PC-3 (cell line): ENCODE data around the gene STIM1. TPM values are rescaled to one million over a fixed set of nuclear protein-coding genes. Genes with fewer than 3 reads are reported as not detected.

Source experiments
- ATAC-seq: fragments of 200-7000 bp; cut with Tn5 transposase; 2 replicates; pipeline ENCODE4 v1.9.1; 2020; ENCODE audit warnings: mild to moderate bottlenecking, moderate library complexity
- BruUV-seq: library from RNA; stranded (reverse); fragments of 400-500 nt; replicated peaks from 2 replicates; lab custom pipeline; 2021; lab: Mats Ljungman, UMichigan
- CTCF ChIA-PET: fragments of 300-600 bp; sonication (Branson Sonifier 250); formaldehyde crosslinking; loops from one replicate; lab custom pipeline; 2022; ENCODE audit warnings: antibody characterized with exemption; lab: Charles Lee
- POLR2A ChIA-PET: fragments of 300-600 bp; sonication (Branson Sonifier 250); formaldehyde crosslinking; loops from one replicate; lab custom pipeline; 2022; ENCODE audit warnings: antibody characterized with exemption; ENCODE audit not compliant: unreplicated experiment; lab: Charles Lee
- DNase-seq: peaks from one replicate; pipeline ENCODE4 v3.0.0-alpha.2; 2015
- H2AFZ ChIP-seq: fragments of 300-600 bp; sonication (generic); 2 replicates; pipeline ENCODE4 v1.6.0; 2016; ENCODE audit warnings: antibody characterized with exemption, low read length
- H3F3A ChIP-seq: fragments of 300-600 bp; sonication (generic); one replicate; pipeline ENCODE4 v1.6.0; 2017; ENCODE audit warnings: antibody characterized with exemption, low read length, control low read depth, mild to moderate bottlenecking; ENCODE audit not compliant: unreplicated experiment
- H3K27ac ChIP-seq: fragments of 300-600 bp; sonication (generic); 2 replicates; pipeline ENCODE4 v1.5.1; 2016; ENCODE audit warnings: mild to moderate bottlenecking, low read length
- H3K27me3 ChIP-seq: fragments of 300-600 bp; sonication (generic); 2 replicates; pipeline ENCODE4 v1.6.1; 2016; ENCODE audit warnings: low read length, mixed read lengths
- H3K36me3 ChIP-seq: fragments of 300-600 bp; sonication (generic); 2 replicates; pipeline ENCODE4 v1.6.1; 2016; ENCODE audit warnings: low read depth, mixed run types, low read length, mixed read lengths
- H3K4me1 ChIP-seq: fragments of 300-600 bp; sonication (generic); 2 replicates; pipeline ENCODE4 v1.5.1; 2016; ENCODE audit warnings: low read length; ENCODE audit not compliant: insufficient read depth
- H3K4me2 ChIP-seq: fragments of 300-600 bp; sonication (generic); 2 replicates; pipeline ENCODE4 v1.6.0; 2016; ENCODE audit warnings: low read length
- H3K4me3 ChIP-seq: fragments of 300-600 bp; sonication (generic); 2 replicates; pipeline ENCODE4 v1.5.1; 2016; ENCODE audit warnings: mild to moderate bottlenecking, low read length, mixed read lengths
- H3K79me2 ChIP-seq: fragments of 300-600 bp; sonication (generic); 2 replicates; pipeline ENCODE4 v1.6.1; 2017; ENCODE audit warnings: low read length, mixed read lengths
- H3K9ac ChIP-seq: fragments of 300-600 bp; sonication (generic); 2 replicates; pipeline ENCODE4 v1.6.0; 2016; ENCODE audit warnings: mild to moderate bottlenecking, low read length
- H3K9me2 ChIP-seq: fragments of 300-600 bp; sonication (generic); replicated peaks from 2 replicates; pipeline ENCODE4 v1.6.1; 2016; ENCODE audit warnings: mixed run types, low read length, mixed read lengths
- H3K9me3 ChIP-seq: fragments of 300-600 bp; sonication (generic); 2 replicates; pipeline ENCODE4 v1.6.1; 2016; ENCODE audit warnings: low read length, mixed read lengths
- H4K20me1 ChIP-seq: fragments of 300-600 bp; sonication (generic); 2 replicates; pipeline ENCODE4 v1.6.1; 2016; ENCODE audit warnings: low read length, mixed read lengths
- CTCF ChIP-seq: fragments of 300-600 bp; sonication (generic); conservative IDR thresholded peaks from 2 replicates; pipeline ENCODE4 v1.5.1; 2017; ENCODE audit warnings: antibody characterized with exemption, low read depth, mild to moderate bottlenecking, low read length
- EZH2 ChIP-seq: fragments of 300-600 bp; sonication (generic); IDR thresholded peaks from one replicate; pipeline ENCODE4 v1.6.1; 2017; ENCODE audit warnings: antibody characterized with exemption, mild to moderate bottlenecking, low read length; ENCODE audit not compliant: unreplicated experiment
- EZH2phosphoT487 ChIP-seq: fragments of 300-600 bp; sonication (generic); IDR thresholded peaks from 2 replicates; pipeline ENCODE4 v1.6.1; 2018; ENCODE audit warnings: mild to moderate bottlenecking, antibody characterized with exemption, low read length, borderline replicate concordance
- intact Hi-C: fragments of 100-400 bp; cut with micrococcal nuclease; formaldehyde crosslinking; loops from 2 replicates; pipeline ENCODE4 v1.9.0; 2023
- total RNA-seq: library from RNA; depleted of rRNA; stranded (reverse); fragments of >200 nt; gene quantifications from 2 replicates; pipeline ENCODE4 v1.2.3, GENCODE V29; 2014

STIM1 gene
- total RNA-seq, 1 experiment from 2014 or later, result 22.8 TPM

GRCh38 chr11:3995307-3995706 lies 139.8 kb downstream of the STIM1 start:
- Histone ChIP-seq H3K9me3 (peaks cover 10% of the 10 kb centered on the region), H2AFZ (no peak overlapping the region), H3K9me2 (no peaks in the 10 kb centered on the region), H3K9ac (no peak overlapping the region), H3K4me3 (no peak overlapping the region), H3K79me2 (no peaks in the 10 kb centered on the region), H3F3A (no peaks in the 10 kb centered on the region), H3K27me3 (no peaks in the 10 kb centered on the region), H3K27ac (peak overlapping the region; percentile 48), H3K4me2 (no peak overlapping the region), H3K4me1 (peaks cover 15% of the 10 kb centered on the region), H3K36me3 (peaks cover 4% of the 10 kb centered on the region; the same call in 1 of the 2 replicates), H4K20me1 (no peaks in the 10 kb centered on the region)
- intact Hi-C loops, result no loop called here
- ATAC-seq (no peak), DNase-seq (no peak)
- BruUV-seq, result no TSS peak
- ChIA-PET POLR2A (no interaction called here), CTCF (no interaction called here)
- TF ChIP-seq CTCF (no peak), EZH2 (no peak), EZH2phosphoT487 (no peak)

GRCh38 chr11:3995949-3996554 lies 140.6 kb downstream of the STIM1 start:
- no TSS peak for BruUV-seq
- H2AFZ ChIP-seq, result no peak overlapping the region

More at GRCh38 chr11:3995949-3996554, 140.6 kb downstream of the STIM1 start:
- Histone ChIP-seq H3K79me2 (no peaks in the 10 kb centered on the region), H3K4me1 (peaks cover 15% of the 10 kb centered on the region), H3K9ac (no peak overlapping the region), H3K9me3 (peaks cover 10% of the 10 kb centered on the region), H3K9me2 (no peaks in the 10 kb centered on the region), H3K36me3 (peaks cover 4% of the 10 kb centered on the region; the same call in 1 of the 2 replicates), H4K20me1 (no peaks in the 10 kb centered on the region), H3K27me3 (no peaks in the 10 kb centered on the region), H3K4me3 (no peak overlapping the region), H3K4me2 (0 out of 2 replicates have a peak overlapping the region, but pooled peaks have one; percentile 14), H3K27ac (peak overlapping the region; percentile 48), H3F3A (no peaks in the 10 kb centered on the region)
- no peak for TF ChIP-seq EZH2
- no peak for TF ChIP-seq CTCF
- ATAC-seq (peak; percentile 90), DNase-seq (peak; percentile 72)
- ChIA-PET CTCF (interaction anchor here (0.5 kb wide), 1 partner anchor 178 kb away, joined by 6 read pairs; no protein-coding TSS in a partner anchor), POLR2A (no interaction called here)
- intact Hi-C loops, result no loop called here
